GM18858 (cell line): Measurements from ENCODE around the gene CTSW.
"Not testable (repeated sequence)": the region's sequence is repeated elsewhere in the genome, so short reads cannot be mapped to it uniquely, and the experiment has no call there.

Experiments used
- ATAC-seq: cut with Tn5 transposase; IDR thresholded peaks from one replicate; pipeline ENCODE4 v1.9.1; 2021; ENCODE audit not compliant: unreplicated experiment

CTSW gene

DNA sequence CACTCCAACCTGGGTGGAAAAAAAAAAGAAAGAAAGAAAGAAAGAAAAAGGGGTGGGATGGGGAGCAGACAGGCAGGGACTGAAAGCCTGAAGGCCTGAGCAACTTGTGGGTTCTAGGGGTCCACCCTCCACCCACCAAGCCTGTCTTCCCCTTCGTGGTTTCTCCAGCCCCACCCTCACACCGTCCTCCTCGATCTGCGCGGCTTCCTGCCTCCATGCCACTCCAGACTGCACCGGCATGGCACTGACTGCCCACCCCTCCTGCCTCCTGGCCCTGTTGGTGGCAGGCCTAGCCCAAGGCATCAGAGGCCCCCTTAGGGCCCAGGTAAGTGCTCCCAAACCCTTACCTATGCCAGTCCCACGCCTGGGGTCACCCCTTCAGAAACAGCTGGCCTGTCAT, at the start of gene CTSW:
Gene CTSW (plus strand): TSS at position 221 of the 400 bp plus-strand sequence. CDS start 18 bp downstream, at position 239.
- no peak for ATAC-seq

- not testable (repeated sequence) for ATAC-seq
Measured at GRCh38 chr11:65832231-65832630, 47.4 kb upstream of the CTSW start.

- no peak for ATAC-seq
Measured at GRCh38 chr11:65833297-65834030, 46.2 kb upstream of the CTSW start, which contains the start of gene SNX32. Gene SNX32 (plus strand): TSS chr11:65833963. CDS start chr11:65834066, 103 bp downstream.

GRCh38 chr11:65834202-65834601, 45.4 kb upstream of the CTSW start:
- no peak for ATAC-seq

GRCh38 chr11:65842144-65842543, 37.5 kb upstream of the CTSW start:
- no peak for ATAC-seq

DNA sequence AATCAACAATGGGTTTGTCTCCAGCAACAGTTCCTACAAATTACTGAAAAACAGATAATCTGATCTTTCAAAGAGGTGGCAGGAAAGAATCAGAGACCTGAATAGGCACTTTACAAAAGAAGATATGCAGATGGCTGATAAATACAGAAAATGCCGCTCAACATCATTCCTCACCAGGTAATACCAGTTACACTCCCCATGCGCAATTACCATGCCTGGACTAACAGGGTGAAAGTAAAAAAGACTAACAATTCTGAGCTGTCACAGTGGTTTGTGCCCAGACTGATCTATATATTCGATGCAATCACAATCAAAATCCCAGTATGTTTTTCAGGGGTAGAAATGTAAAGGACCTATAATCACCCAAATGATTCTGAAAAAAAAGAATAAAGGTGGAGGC, 35.8 kb upstream of the CTSW start:
- no peak for ATAC-seq

DNA sequence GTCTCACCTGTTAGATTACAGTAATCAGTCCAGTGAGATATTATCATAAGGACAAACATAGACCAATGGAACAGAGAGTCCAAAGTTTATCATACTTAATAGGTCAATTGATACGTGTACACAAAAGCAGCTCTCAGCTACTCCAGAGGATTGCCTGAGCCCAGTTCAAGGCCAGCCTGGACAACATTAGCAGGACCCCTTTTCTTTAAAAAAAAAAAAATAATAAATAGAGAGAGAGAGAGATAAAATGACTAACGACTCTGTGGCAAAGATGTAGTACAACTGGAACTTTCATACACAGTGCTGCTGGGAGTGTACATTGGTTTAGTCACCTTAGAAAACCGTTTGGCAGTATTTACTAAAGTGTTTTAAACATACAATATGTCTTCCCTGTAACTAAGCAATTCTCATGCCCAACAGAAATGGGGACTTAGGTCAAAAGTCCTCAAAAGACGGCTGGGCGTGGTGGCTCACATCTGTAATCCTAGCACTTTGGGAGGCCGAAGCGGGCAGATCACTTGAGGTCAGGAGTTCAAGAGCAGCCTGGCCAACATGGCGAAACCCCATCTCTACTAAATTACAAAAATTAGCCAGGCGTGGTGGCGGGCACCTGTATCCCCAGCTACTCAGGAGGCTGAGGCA, 35.3 kb upstream of the CTSW start:
- no peak for ATAC-seq

GRCh38 chr11:65847746-65848145, 31.9 kb upstream of the CTSW start:
- no peak for ATAC-seq

DNA sequence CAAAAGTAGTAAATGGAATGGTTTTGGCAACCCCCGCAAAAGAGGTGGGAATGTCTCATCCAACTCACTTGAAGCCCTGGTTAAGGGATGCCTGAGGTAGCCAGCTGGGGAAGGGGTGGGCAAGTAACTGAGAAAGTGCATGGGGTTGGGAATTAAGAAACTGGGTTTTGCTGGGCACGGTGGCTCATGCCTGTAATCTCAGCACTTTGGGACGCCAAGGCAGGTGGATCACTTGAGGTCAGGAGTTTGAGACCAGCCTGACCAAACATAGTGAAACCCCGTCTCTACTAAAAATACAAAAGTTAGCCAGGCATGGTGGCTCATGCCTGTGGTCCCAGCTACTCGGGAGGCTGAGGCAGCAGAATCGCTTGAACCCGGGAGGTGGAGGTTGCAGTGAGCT, 30.9 kb upstream of the CTSW start:
- ATAC-seq, result not testable (repeated sequence)

- ATAC-seq, result no peak
Measured at GRCh38 chr11:65849366-65849765, 30.3 kb upstream of the CTSW start.

DNA sequence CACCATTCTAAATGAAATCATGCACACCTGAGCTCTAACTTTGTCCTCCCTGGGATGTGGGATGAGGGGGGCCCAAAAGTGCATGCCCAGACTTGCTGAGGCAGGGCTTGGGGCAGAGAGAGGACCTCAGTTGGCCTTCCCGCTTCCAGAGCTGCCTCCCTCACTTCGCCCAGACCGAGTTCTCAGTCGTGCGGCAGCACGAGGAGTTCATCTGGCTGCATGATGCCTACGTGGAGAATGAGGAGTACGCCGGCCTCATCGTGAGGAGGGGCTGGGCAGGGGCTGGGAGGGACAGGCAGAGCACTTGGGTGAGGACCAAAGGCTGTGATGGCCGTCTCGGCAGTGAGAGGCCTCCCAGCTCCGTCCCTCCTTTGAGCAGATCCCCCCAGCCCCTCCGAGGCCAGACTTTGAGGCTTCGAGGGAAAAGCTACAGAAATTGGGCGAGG, 29.8 kb upstream of the CTSW start:
- ATAC-seq, result no peak

GRCh38 chr11:65850217-65851082, 29.2 kb upstream of the CTSW start:
- no peak for ATAC-seq

GRCh38 chr11:65851083-65851579, 28.5 kb upstream of the CTSW start:
- ATAC-seq, result no peak

DNA sequence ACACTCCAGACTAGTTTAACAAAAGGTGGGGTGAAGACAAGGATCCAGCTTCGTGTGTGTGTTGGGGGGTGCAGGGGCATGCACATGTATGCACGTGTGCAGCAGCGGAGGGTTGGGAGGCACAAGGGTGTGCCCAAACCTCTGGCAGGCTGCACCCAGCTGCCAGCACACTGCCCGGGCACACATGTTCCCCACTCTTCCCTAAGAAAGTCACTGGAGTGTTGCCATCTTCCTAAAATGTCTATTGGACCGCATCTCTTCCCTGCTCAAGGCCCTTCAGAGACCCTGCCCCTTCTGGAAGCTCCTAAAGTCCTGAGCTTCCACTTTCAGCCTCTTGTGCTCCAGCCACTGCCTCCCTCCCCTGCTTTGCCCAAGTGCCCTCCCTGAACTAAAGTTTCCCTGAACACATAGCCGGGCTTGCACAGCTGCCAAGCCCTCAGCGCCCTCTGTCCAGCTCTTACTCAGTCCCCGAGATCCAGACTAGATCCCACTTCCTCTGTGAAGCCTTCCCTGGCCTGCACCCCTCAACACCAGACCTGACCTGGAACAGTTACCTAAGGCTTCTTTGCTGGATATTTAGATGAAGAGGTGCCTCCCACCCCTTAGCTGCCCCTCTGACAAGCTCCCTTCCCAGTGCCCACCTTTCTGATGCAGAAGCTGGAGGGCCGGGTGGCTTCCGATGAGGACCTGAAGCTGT, 27.7 kb upstream of the CTSW start:
- no peak for ATAC-seq

GRCh38 chr11:65852508-65853245, 27.0 kb upstream of the CTSW start:
- ATAC-seq, result no peak

GRCh38 chr11:65853246-65853979, 26.2 kb upstream of the CTSW start:
- ATAC-seq, result no peak

GRCh38 chr11:65854161-65854592, 25.5 kb upstream of the CTSW start:
- no peak for ATAC-seq

DNA sequence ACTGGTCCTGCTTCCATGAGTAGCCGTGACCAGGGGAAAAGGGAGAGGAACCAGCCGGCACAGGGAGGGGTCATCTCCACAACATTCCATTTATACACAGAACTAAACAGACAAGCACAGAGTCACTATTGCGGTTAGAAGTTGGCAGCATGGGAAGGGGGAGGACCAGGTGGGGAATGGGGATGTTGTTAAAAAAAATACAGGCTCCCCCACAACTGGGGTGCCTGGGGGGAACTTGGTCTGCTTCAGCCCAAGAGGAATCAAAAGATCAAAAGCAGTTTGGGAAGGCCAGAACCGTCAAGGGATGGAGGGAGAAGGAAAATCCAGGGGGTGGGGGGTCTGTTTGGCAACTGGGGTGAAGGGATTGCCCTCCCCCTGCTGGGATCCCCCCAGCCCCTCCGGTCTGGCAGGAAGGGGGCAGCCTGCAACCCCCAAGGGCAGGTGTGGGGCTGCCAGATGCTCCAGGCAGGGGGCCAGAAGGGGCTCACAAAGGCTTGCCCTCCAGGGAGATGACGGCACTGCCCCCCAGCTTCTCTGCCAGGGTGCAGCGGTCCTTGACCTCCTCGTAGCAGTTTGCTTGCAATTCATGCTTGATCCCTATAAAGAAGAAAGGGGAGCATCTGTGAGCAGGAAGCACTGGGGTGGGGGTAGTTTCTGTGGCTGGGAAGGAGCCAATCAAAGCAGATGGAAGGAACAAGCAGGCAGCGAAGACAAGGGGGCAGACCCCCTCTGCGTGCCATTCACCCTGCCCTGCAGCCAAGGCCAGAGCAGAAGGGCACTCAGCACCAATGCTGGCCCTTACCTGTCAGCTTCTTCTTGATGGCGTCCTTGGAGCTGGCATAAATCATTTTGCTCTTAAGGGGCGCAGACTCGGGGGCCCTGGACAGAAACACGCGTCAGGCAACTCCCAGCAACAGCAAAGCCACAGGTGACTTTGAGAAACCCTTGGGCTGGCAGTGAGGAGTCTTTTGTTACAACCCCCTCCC, 24.5 kb upstream of the CTSW start:
- ATAC-seq, result no peak
